Panc1 (cell line): ENCODE results near the gene NEAT1. TPM values are rescaled to one million over a fixed set of nuclear protein-coding genes. Genes with fewer than 3 reads are reported as not detected.

Experiments
- ATAC-seq: fragments of 200-7000 bp; cut with Tn5 transposase; 2 replicates; pipeline ENCODE4 v1.9.1; 2020; ENCODE audit warnings: mild to moderate bottlenecking, moderate library complexity
- BruUV-seq: library from RNA; stranded (reverse); fragments of 400-500 nt; replicated peaks from 2 replicates; lab custom pipeline; 2021; lab: Mats Ljungman, UMichigan
- CTCF ChIA-PET: fragments of 300-600 bp; sonication (Branson Sonifier 250); formaldehyde crosslinking; loops from one replicate; lab custom pipeline; 2022; ENCODE audit warnings: antibody characterized with exemption; lab: Charles Lee
- POLR2A ChIA-PET: fragments of 300-600 bp; sonication (Branson Sonifier 250); formaldehyde crosslinking; loops from one replicate; lab custom pipeline; 2022; ENCODE audit warnings: antibody characterized with exemption; lab: Charles Lee
- DNase-seq: peaks from one replicate; pipeline ENCODE4 v3.0.0-alpha.2; 2010; ENCODE audit warnings: low read depth, low spot score
- H3K27ac ChIP-seq: 2 replicates; pipeline ENCODE4 v1.5.1; 2011; ENCODE audit warnings: mild to moderate bottlenecking, low read length, inconsistent platforms
- H3K27me3 ChIP-seq: fragments of 200-500 bp; sonication (Bioruptor generic); 2 replicates; pipeline ENCODE4 v1.6.0; 2014; ENCODE audit warnings: low read length, inconsistent platforms; ENCODE audit not compliant: control insufficient read depth, insufficient read depth
- H3K36me3 ChIP-seq: fragments of 200-500 bp; sonication (Bioruptor generic); 2 replicates; pipeline ENCODE4 v1.5.1; 2014; ENCODE audit warnings: inconsistent platforms, mild to moderate bottlenecking, low read length, moderate library complexity; ENCODE audit not compliant: control insufficient read depth, insufficient read depth
- H3K4me1 ChIP-seq: 2 replicates; pipeline ENCODE4 v1.5.1; 2011; ENCODE audit warnings: inconsistent platforms, mild to moderate bottlenecking, low read length, moderate library complexity; ENCODE audit not compliant: control insufficient read depth, insufficient read depth
- H3K4me3 ChIP-seq, 2 experiments: 2 replicates each; pipeline ENCODE4 v1.5.1; 2011 to 2012; ENCODE audit warnings: low read depth in 2 of 2, low read length in 2 of 2, mild to moderate bottlenecking in 2 of 2, inconsistent platforms in 1 of 2, moderate library complexity in 1 of 2
- H3K9me3 ChIP-seq: fragments of 200-500 bp; sonication (Bioruptor generic); 2 replicates; pipeline ENCODE4 v1.5.1; 2014; ENCODE audit warnings: low read depth, mild to moderate bottlenecking, inconsistent platforms, low read length, moderate library complexity; ENCODE audit not compliant: control insufficient read depth, insufficient read depth
- POLR2AphosphoS5 ChIP-seq: IDR thresholded peaks from 2 replicates; pipeline ENCODE4 v1.6.1; 2012; ENCODE audit warnings: mild to moderate bottlenecking, low read depth, low read length, moderate library complexity
- SIN3A ChIP-seq: IDR thresholded peaks from 2 replicates; pipeline ENCODE4 v1.6.1; 2012; ENCODE audit warnings: low read depth, mild to moderate bottlenecking, low read length, moderate library complexity, borderline replicate concordance; ENCODE audit not compliant: insufficient read depth
- TCF7L2 ChIP-seq: IDR thresholded peaks from 2 replicates; pipeline ENCODE4 v1.6.1; 2011; ENCODE audit warnings: mild to moderate bottlenecking, low read depth, low read length, inconsistent platforms
- in situ Hi-C: cut with HindIII; loops from 2 replicates; pipeline ENCODE4 v1.10.0; 2016; ENCODE audit warnings: low sequenced_read_pairs, low pct_unique_long_range_greater_than_20kb
- intact Hi-C: fragments of 100-400 bp; cut with micrococcal nuclease; formaldehyde crosslinking; loops from one replicate; pipeline ENCODE4 v1.10.0; 2022; ENCODE audit not compliant: unreplicated experiment
- total RNA-seq: library from RNA; stranded (reverse); gene quantifications from one replicate; pipeline ENCODE4 v1.2.1, GENCODE V29; 2021; ENCODE audit not compliant: unreplicated experiment
- TF ChIP-seq, protein P1 (sequence below), 2 experiments: IDR thresholded peaks; 2 replicates each; pipeline ENCODE4 v1.6.1; 2011 to 2012; ENCODE audit warnings: low read depth in 2 of 2, control low read depth in 1 of 2, low read length in 1 of 2, mild to moderate bottlenecking in 1 of 2, moderate library complexity in 1 of 2; ENCODE audit not compliant: insufficient read depth in 1 of 2
- TF ChIP-seq, protein P2 (sequence below): fragments of 450-650 bp; IDR thresholded peaks from 2 replicates; pipeline ENCODE4 v1.5.1; 2017; ENCODE audit warnings: mild to moderate bottlenecking

Gene NEAT1
- total RNA-seq, 1 experiment from 2014 or later: 731 TPM

DNA sequence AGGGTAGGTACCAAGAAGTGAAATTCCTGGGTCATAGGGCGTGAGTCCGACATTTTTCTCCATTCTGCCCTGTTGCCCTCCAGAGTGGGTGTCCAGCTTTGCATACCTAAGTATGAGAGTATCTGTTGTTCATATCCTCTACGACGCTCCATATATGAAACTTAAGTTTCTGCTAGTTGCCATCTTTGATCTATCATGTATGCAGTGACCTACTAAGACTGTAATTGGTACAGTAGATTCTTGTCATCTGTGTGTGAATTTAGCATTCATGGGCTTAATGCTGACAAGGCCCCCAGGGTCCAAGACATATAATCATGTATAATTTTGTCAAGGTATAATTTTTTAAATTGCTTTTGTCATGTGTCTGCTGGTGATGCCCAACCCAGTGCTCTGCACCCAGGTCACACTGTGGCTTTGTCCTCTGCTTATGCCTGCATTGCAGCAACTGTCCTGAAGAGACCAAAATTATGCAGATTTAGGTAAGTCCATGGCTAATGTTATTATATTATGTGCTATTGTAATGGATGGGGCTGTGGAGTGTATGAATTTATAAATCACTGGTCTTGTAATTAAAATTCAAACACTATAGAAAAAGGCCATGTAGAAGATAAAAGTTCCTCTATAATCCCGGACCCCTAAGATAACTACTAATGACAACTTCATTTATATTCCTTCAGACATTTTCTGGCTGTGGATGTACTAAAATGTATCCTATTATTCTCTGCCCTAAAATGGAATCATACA, 12.2 kb downstream of the NEAT1 start:
- intact Hi-C loops: no loop called here
- Histone ChIP-seq H3K27ac (peak overlapping the region; percentile 78), H3K9me3 (no peaks in the 10 kb centered on the region), H3K36me3 (peaks cover 8% of the 10 kb centered on the region), H3K27me3 (no peaks in the 10 kb centered on the region), H3K4me3 (peak overlapping the region in 1 of 2 experiments; percentile 7; a peak in 2 of 4 replicates), H3K4me1 (peaks cover 95% of the 10 kb centered on the region)
- ChIA-PET POLR2A (no interaction called here), CTCF (interaction anchor here (0.5 kb wide), 1 partner anchor 9 kb away, joined by 3 read pairs; no protein-coding TSS in a partner anchor)
- DNase-seq (no peak), ATAC-seq (no peak)
- in situ Hi-C loops: no loop called here
- BruUV-seq: no TSS peak
- TF ChIP-seq TCF7L2: peak; percentile 56; the same call in 1 of the 2 replicates
- TF ChIP-seq, protein P1, sequence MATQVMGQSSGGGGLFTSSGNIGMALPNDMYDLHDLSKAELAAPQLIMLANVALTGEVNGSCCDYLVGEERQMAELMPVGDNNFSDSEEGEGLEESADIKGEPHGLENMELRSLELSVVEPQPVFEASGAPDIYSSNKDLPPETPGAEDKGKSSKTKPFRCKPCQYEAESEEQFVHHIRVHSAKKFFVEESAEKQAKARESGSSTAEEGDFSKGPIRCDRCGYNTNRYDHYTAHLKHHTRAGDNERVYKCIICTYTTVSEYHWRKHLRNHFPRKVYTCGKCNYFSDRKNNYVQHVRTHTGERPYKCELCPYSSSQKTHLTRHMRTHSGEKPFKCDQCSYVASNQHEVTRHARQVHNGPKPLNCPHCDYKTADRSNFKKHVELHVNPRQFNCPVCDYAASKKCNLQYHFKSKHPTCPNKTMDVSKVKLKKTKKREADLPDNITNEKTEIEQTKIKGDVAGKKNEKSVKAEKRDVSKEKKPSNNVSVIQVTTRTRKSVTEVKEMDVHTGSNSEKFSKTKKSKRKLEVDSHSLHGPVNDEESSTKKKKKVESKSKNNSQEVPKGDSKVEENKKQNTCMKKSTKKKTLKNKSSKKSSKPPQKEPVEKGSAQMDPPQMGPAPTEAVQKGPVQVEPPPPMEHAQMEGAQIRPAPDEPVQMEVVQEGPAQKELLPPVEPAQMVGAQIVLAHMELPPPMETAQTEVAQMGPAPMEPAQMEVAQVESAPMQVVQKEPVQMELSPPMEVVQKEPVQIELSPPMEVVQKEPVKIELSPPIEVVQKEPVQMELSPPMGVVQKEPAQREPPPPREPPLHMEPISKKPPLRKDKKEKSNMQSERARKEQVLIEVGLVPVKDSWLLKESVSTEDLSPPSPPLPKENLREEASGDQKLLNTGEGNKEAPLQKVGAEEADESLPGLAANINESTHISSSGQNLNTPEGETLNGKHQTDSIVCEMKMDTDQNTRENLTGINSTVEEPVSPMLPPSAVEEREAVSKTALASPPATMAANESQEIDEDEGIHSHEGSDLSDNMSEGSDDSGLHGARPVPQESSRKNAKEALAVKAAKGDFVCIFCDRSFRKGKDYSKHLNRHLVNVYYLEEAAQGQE (IDR thresholded peaks at IDR 0.05; ENCODE audit: insufficient read depth in 1 of 2, low read depth in 2 of 2, low read length in 1 of 2): no peak

DNA sequence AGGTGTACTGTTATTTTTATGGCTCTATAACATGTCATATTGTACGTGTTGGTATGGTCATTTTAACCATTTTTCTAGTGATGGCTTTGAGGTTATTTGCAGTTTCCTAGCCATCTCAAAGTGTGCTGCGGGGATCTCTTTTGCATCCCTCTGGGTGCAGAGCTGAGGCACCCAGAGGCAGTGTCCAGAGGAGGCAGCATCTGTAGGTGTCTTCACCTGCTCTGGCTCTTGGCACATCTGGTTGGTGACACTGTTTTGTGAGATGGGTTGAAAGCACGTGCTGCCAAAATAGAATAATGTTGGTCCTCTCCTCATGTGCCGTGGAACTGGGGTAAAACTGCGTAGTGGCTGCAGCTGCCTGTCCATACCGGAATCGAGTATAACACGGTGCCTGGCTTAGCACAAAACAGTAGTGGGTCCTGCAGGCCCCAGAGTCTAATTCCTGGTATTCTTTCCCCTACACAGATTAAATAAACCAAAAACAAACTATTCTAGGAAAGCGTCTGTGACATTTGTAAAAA, 12.9 kb downstream of the NEAT1 start:
- ATAC-seq (no peak), DNase-seq (no peak)
- Histone ChIP-seq H3K4me1 (peaks cover 95% of the 10 kb centered on the region), H3K36me3 (peaks cover 8% of the 10 kb centered on the region), H3K27ac (peak overlapping the region; percentile 78), H3K27me3 (no peaks in the 10 kb centered on the region), H3K9me3 (no peaks in the 10 kb centered on the region), H3K4me3 (peak overlapping the region in 1 of 2 experiments; percentile 15; a peak in 1 of 4 replicates)
- POLR2A ChIA-PET: interaction anchor here (1.5 kb wide), 1 partner anchor 13 kb away, joined by 12 read pairs; the partner anchor contains the start of gene NEAT1
- CTCF ChIA-PET: interaction anchor here (0.6 kb wide), 1 partner anchor 73 kb away, joined by 4 read pairs; no protein-coding TSS in a partner anchor
- TF ChIP-seq, protein P2, sequence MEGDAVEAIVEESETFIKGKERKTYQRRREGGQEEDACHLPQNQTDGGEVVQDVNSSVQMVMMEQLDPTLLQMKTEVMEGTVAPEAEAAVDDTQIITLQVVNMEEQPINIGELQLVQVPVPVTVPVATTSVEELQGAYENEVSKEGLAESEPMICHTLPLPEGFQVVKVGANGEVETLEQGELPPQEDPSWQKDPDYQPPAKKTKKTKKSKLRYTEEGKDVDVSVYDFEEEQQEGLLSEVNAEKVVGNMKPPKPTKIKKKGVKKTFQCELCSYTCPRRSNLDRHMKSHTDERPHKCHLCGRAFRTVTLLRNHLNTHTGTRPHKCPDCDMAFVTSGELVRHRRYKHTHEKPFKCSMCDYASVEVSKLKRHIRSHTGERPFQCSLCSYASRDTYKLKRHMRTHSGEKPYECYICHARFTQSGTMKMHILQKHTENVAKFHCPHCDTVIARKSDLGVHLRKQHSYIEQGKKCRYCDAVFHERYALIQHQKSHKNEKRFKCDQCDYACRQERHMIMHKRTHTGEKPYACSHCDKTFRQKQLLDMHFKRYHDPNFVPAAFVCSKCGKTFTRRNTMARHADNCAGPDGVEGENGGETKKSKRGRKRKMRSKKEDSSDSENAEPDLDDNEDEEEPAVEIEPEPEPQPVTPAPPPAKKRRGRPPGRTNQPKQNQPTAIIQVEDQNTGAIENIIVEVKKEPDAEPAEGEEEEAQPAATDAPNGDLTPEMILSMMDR: no peak
- TF ChIP-seq POLR2AphosphoS5: peak; percentile 20; the same call in 1 of the 2 replicates
- TF ChIP-seq SIN3A: no peak
- BruUV-seq: no TSS peak
- intact Hi-C loops (no loop called here), in situ Hi-C loops (no loop called here)
